Common myeloid progenitor, CD34-positive (primary cell): ENCODE data around the gene PSMG3.

Experiments
- CTCF ChIA-PET: fragments of 350-600 bp; sonication (Branson Sonifier 250); formaldehyde crosslinking; loops from one replicate; lab custom pipeline; 2021; ENCODE audit warnings: antibody characterized with exemption; lab: Charles Lee
- POLR2A ChIA-PET: fragments of 350-600 bp; sonication (Branson Sonifier 250); formaldehyde crosslinking; loops from one replicate; lab custom pipeline; 2021; ENCODE audit warnings: antibody characterized with exemption; lab: Charles Lee
- DNase-seq, 3 donors: peaks; one replicate each; pipeline versions ENCODE4 v3.0.0 to v3.0.0-alpha.2; 2013
- H3K27ac ChIP-seq, 2 experiments: 1 replicate in 1 of 2; 2 replicates in 1 of 2; pipeline ENCODE4 v1.7.0; 2013; ENCODE audit warnings: inconsistent platforms in 2 of 2, low read length in 2 of 2, mild to moderate bottlenecking in 2 of 2, low read depth in 1 of 2, moderate library complexity in 1 of 2; ENCODE audit not compliant: severe bottlenecking in 2 of 2, insufficient read depth in 1 of 2, poor library complexity in 1 of 2
- H3K27me3 ChIP-seq, 5 experiments: replicated peaks in 2 of 5; 1 replicate in 3 of 5; 2 replicates in 2 of 5; pipeline versions ENCODE4 v1.6.1 to v1.7.0; 2013; ENCODE audit warnings: low read length in 4 of 5, mild to moderate bottlenecking in 2 of 5, moderate library complexity in 2 of 5, inconsistent platforms in 1 of 5; ENCODE audit not compliant: insufficient read depth in 5 of 5, control insufficient read depth in 4 of 5
- H3K36me3 ChIP-seq, 4 experiments: 1 replicate in 2 of 4; 2 replicates in 2 of 4; pipeline versions ENCODE4 v1.6.1 to v1.7.0; 2013; ENCODE audit warnings: low read length in 3 of 4, control low read depth in 1 of 4, mild to moderate bottlenecking in 1 of 4; ENCODE audit not compliant: control insufficient read depth in 4 of 4, insufficient read depth in 4 of 4
- H3K4me1 ChIP-seq, 4 experiments: 1 replicate in 3 of 4; 2 replicates in 1 of 4; pipeline versions ENCODE4 v1.6.1 to v1.7.1; 2013; ENCODE audit warnings: low read length in 3 of 4, mild to moderate bottlenecking in 3 of 4, control low read depth in 1 of 4, inconsistent platforms in 1 of 4, moderate library complexity in 1 of 4; ENCODE audit not compliant: control insufficient read depth in 4 of 4, insufficient read depth in 4 of 4; ENCODE audit errors: control extremely low read depth in 1 of 4
- H3K4me3 ChIP-seq, 7 experiments: 1 replicate in 4 of 7; 2 replicates in 3 of 7; pipeline versions ENCODE4 v1.5.1 to v1.7.0; 2013; ENCODE audit warnings: mild to moderate bottlenecking in 7 of 7, low read length in 6 of 7, moderate library complexity in 6 of 7, inconsistent platforms in 2 of 7, low read depth in 2 of 7, control low read depth in 1 of 7; ENCODE audit not compliant: insufficient read depth in 4 of 7, control insufficient read depth in 1 of 7; ENCODE audit errors: extremely low read depth in 1 of 7
- H3K9me3 ChIP-seq, 5 experiments: 1 replicate in 4 of 5; 2 replicates in 1 of 5; pipeline versions ENCODE4 v1.6.1 to v1.7.1; 2013; ENCODE audit warnings: low read length in 4 of 5, mild to moderate bottlenecking in 2 of 5, inconsistent platforms in 1 of 5, low read depth in 1 of 5, moderate library complexity in 1 of 5; ENCODE audit not compliant: control insufficient read depth in 4 of 5, insufficient read depth in 2 of 5; ENCODE audit errors: control extremely low read depth in 1 of 5
- WGBS: methylation state at CpG from one replicate; pipeline ENCODE4 v1.1.5; 2013; ENCODE audit not compliant: insufficient coverage; 5-methylcytosine and 5-hydroxymethylcytosine counted together

PSMG3 gene

DNA sequence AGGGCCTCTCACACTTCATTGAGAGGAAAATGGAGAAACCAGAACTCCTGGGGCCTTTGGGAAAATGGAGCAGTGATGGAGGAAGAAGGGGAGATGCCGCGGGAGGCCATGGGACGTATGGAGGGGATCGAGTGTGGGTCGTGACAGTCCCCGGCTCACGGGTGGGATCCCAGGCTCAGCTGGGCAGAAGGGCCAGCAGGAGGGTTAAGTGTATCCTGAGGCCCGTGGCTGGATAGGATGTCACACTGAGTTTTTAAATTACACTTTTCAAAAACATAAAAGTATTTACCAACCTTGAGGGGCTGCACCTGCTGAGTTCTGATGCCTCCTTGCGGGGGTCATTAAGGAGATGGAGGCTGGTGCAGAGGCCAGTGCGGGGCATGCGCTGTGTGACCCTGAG, 28.0 kb upstream of the PSMG3 start:
- no peak for DNase-seq
- CTCF ChIA-PET: interaction anchor here (0.9 to 1.3 kb wide), 2 partner anchors 55 to 750 kb away, joined by 3 to 4 read pairs; no protein-coding TSS in a partner anchor
- H3K27ac ChIP-seq: no peak overlapping the region
- no peaks in the 10 kb centered on the region for H3K36me3 ChIP-seq
- H3K4me1 ChIP-seq: no peaks in the 10 kb centered on the region
- H3K9me3 ChIP-seq: no peaks in the 10 kb centered on the region
- peaks cover 0 to 7% (median 0%) of the 10 kb centered on the region in 5 experiments for H3K27me3 ChIP-seq
- no peak overlapping the region for H3K4me3 ChIP-seq
- 99% methylated on average over 10 of the region's 11 CpGs for WGBS
- POLR2A ChIA-PET: no interaction called here

GRCh38 chr7:1597066-1597760, 27.4 kb upstream of the PSMG3 start:
- Histone ChIP-seq H3K27me3 (peaks cover 0 to 13% (median 0%) of the 10 kb centered on the region in 5 experiments), H3K36me3 (no peaks in the 10 kb centered on the region), H3K27ac (no peak overlapping the region), H3K4me3 (no peak overlapping the region), H3K4me1 (peaks cover 0 to 6% (median 1%) of the 10 kb centered on the region in 4 experiments), H3K9me3 (no peaks in the 10 kb centered on the region)
- ChIA-PET POLR2A (no interaction called here), CTCF (interaction anchor here (0.9 to 1.3 kb wide), 2 partner anchors 56 to 751 kb away, joined by 3 to 4 read pairs; no protein-coding TSS in a partner anchor)
- WGBS: 91% methylated on average over 15 of the region's 16 CpGs
- no peak for DNase-seq

DNA sequence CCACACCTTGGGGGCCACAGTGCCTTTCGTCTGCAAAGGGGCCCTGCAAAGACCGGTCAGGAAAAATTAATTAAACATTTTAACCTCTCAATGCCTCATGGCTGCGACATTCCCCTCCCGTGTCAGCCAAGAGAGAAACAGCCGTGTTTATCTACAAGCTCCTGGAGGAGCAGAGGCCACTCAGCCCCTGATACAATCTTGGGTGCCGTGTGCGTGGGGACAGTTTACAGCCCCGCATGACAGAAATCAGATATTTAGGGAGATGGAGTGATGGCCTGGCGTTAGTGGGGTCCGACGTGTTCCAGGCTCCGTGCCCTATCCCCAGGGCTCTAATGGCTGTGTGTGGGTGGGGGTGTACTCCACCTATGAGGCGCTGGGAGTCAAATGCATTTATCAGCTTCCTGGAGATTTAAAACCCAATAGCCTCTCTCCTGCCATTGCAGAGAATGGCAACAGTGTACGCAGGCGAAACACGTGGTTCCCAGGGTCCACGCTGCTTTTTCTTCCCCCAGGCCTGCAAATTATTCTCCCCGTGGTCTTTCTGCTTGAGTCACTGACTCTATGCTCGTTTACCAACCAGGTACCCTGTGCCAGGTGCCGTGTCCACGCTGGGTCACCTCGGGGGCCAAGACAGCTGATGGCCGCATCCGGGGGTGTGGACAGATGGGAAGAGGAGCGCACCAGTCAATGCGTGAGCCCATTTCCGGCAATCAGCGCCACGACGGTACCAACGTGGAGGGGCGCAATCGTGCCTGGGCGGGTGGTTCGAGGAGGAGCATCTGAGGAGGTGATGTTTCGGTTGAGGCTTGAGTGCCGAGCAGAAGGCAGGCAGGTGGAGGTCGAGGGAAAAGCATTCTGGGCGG, 26.6 kb upstream of the PSMG3 start:
- CTCF ChIA-PET: interaction anchor here (1.0 kb wide), 1 partner anchor 19 kb away, joined by 3 read pairs; no protein-coding TSS in a partner anchor
- Histone ChIP-seq H3K27me3 (peaks cover 0 to 21% (median 4%) of the 10 kb centered on the region in 5 experiments), H3K27ac (no peak overlapping the region), H3K4me3 (no peak overlapping the region), H3K9me3 (no peaks in the 10 kb centered on the region), H3K4me1 (peaks cover 0 to 14% (median 7%) of the 10 kb centered on the region in 4 experiments), H3K36me3 (no peaks in the 10 kb centered on the region)
- DNase-seq: no peak
- POLR2A ChIA-PET: no interaction called here
- WGBS: 95% methylated on average over 35 of the region's 39 CpGs

DNA sequence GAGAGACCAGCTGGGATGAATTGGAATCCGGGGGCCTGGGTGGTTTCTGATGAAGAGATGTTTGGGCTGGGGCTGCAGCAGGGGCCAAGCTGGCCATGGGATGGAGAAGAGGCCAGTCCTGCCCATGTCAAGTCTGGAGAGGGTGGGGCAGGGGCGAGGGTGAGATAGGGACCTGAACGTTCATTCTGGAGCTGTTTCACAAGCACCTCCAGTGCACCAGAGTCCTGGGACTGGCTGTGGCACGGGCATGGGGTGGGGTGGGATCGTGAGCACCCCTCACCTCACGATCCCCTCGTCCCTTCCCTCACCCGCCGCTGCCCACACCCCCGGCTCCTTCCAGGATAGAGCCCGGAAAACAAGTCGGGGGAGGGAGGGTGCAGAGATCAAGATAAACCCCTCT, 25.8 kb upstream of the PSMG3 start:
- Histone ChIP-seq H3K27me3 (peaks cover 0 to 29% (median 8%) of the 10 kb centered on the region in 5 experiments), H3K9me3 (no peaks in the 10 kb centered on the region), H3K4me3 (no peak overlapping the region), H3K36me3 (no peaks in the 10 kb centered on the region), H3K4me1 (peaks cover 0 to 15% (median 8%) of the 10 kb centered on the region in 4 experiments), H3K27ac (no peak overlapping the region)
- 87% methylated on average over 5 of the region's 12 CpGs for WGBS
- CTCF ChIA-PET: interaction anchor here (1.0 kb wide), 1 partner anchor 18 kb away, joined by 3 read pairs; no protein-coding TSS in a partner anchor
- DNase-seq: no peak
- POLR2A ChIA-PET: no interaction called here

GRCh38 chr7:1595027-1595426, 25.2 kb upstream of the PSMG3 start:
- no peak overlapping the region for H3K4me3 ChIP-seq
- H3K27ac ChIP-seq: no peak overlapping the region
- no peaks in the 10 kb centered on the region for H3K9me3 ChIP-seq
- ChIA-PET CTCF (no interaction called here), POLR2A (no interaction called here)
- WGBS: 83% methylated on average over 2 of the region's 3 CpGs
- peaks cover 0 to 15% (median 8%) of the 10 kb centered on the region in 4 experiments for H3K4me1 ChIP-seq
- H3K36me3 ChIP-seq: no peaks in the 10 kb centered on the region
- no peak for DNase-seq
- peaks cover 0 to 35% (median 10%) of the 10 kb centered on the region in 5 experiments for H3K27me3 ChIP-seq

DNA sequence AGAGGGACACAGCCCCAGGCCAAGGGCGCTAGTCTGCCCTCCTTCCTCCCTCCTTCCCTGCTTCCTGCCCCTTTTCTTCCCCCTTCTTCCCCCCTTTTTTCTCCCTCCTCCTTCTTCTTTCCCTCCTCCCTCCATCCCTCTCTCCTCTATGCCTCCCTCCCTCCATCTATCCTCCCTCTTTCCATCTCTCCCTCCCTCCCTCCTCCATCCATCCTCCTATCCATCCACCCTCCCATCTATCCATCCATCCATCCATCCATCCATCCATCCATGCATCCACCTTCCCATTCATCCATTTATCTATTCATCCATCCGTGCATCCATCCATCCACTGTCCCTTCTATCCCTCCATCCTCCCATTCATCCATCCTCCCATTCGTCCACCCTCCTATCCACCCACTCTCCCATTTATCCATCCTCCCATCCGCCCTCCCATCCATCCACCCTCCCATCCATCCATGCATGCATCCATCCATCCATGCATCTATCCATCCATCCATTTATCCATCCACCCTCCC, 24.1 kb upstream of the PSMG3 start:
- peaks cover 0 to 15% (median 8%) of the 10 kb centered on the region in 4 experiments for H3K4me1 ChIP-seq
- 84% methylated on average over 4 of the region's 4 CpGs for WGBS
- H3K36me3 ChIP-seq: no peaks in the 10 kb centered on the region
- CTCF ChIA-PET: interaction anchor here (1.4 kb wide), 1 partner anchor 11 kb away, joined by 3 read pairs; no protein-coding TSS in a partner anchor
- H3K27ac ChIP-seq: no peak overlapping the region
- no peak for DNase-seq
- POLR2A ChIA-PET: no interaction called here
- peaks cover 0 to 43% (median 11%) of the 10 kb centered on the region in 5 experiments for H3K27me3 ChIP-seq
- no peak overlapping the region for H3K4me3 ChIP-seq
- H3K9me3 ChIP-seq: peaks cover 0 to 3% (median 0%) of the 10 kb centered on the region in 5 experiments
